ENCODE results near the gene TMEM243. TPM values are rescaled to one million over a fixed set of nuclear protein-coding genes. Genes with fewer than 3 reads are reported as not detected.
A peak's percentile ranks its signal among the peaks of the same experiment; 100 is the strongest.

The TMEM243 gene
- total and polyA plus RNA-seq, 3 donors from 2014 or later: 21.9 to 27.6 (median 26.3) TPM

DNA sequence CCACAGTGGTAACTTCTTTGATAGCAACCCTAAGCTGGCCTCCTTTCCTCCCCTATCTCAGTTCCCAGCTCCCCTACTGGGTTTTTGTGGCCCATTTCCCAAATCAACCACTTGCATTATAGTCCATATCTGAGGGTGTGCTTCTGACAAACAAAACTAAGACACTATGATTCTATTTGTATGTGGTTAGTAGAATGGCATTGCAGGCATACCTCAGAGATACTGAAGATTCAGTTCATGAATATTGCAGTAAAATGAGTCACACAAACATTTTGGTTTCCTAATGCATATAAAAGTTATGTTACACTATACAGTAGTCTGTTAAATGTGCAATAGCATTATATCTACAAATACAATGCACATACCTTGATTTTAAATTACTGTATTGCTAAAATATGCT lies 15.4 kb upstream of the TMEM243 start:
- no peaks in the 10 kb centered on the region for H3K36me3 ChIP-seq (ENCODE audit: low read depth, missing control alignments)
- H3K4me1 ChIP-seq: no peaks in the 10 kb centered on the region
- H3K9me3 ChIP-seq: no peaks in the 10 kb centered on the region
- no peak for TF ChIP-seq POLR2A (IDR thresholded peaks at IDR 0.05)
- TF ChIP-seq, protein P1, sequence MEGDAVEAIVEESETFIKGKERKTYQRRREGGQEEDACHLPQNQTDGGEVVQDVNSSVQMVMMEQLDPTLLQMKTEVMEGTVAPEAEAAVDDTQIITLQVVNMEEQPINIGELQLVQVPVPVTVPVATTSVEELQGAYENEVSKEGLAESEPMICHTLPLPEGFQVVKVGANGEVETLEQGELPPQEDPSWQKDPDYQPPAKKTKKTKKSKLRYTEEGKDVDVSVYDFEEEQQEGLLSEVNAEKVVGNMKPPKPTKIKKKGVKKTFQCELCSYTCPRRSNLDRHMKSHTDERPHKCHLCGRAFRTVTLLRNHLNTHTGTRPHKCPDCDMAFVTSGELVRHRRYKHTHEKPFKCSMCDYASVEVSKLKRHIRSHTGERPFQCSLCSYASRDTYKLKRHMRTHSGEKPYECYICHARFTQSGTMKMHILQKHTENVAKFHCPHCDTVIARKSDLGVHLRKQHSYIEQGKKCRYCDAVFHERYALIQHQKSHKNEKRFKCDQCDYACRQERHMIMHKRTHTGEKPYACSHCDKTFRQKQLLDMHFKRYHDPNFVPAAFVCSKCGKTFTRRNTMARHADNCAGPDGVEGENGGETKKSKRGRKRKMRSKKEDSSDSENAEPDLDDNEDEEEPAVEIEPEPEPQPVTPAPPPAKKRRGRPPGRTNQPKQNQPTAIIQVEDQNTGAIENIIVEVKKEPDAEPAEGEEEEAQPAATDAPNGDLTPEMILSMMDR (IDR thresholded peaks at IDR 0.05): no peak
- H3K27me3 ChIP-seq: no peaks in the 10 kb centered on the region
- no peak overlapping the region for H3K27ac ChIP-seq
- no peak overlapping the region for H3K4me3 ChIP-seq
- DNase-seq: no peak
- intact Hi-C loops (cut with DNase I; ENCODE audit: low total_unique reads): loop anchor here (10.0 kb wide), 1 partner anchor 300 kb away; no protein-coding TSS in a partner anchor

- Histone ChIP-seq H3K27me3 (no peaks in the 10 kb centered on the region), H3K4me1 (no peaks in the 10 kb centered on the region), H3K9me3 (no peaks in the 10 kb centered on the region), H3K36me3 (ENCODE audit: low read depth, missing control alignments) (no peaks in the 10 kb centered on the region), H3K27ac (no peak overlapping the region), H3K4me3 (no peak overlapping the region)
- intact Hi-C loops (cut with DNase I; ENCODE audit: low total_unique reads): loop anchor here (10.0 kb wide), 1 partner anchor 297 kb away; no protein-coding TSS in a partner anchor
- TF ChIP-seq, protein P1 (IDR thresholded peaks at IDR 0.05): no peak
- TF ChIP-seq POLR2A (IDR thresholded peaks at IDR 0.05): no peak
- DNase-seq: peak; percentile 25
These were observed 12.2 kb upstream of the TMEM243 start for GRCh38 chr7:87231711-87232110.

DNA sequence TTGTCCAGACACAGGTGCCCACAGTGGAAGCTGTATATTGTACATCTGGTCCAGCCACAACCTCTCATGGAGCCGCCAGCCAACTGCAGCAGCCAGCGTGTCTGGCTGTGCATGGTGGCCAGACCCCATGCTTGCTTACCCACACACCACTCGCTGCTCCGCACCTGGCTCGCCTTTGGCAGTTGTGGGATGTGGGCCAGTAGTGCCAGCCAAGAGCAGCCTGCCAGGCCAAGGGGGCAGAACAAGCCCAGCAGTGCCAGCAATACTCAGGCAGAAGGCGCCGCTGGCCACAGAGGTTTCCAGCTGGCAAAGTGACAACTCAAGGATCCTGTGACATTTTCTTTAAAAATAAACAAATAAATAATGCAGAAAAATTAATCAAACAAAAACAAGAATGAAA lies 11.7 kb upstream of the TMEM243 start:
- Histone ChIP-seq H3K36me3 (ENCODE audit: low read depth, missing control alignments) (no peaks in the 10 kb centered on the region), H3K9me3 (no peaks in the 10 kb centered on the region), H3K27ac (no peak overlapping the region), H3K4me1 (no peaks in the 10 kb centered on the region), H3K4me3 (no peak overlapping the region), H3K27me3 (no peaks in the 10 kb centered on the region)
- intact Hi-C loops (cut with DNase I; ENCODE audit: low total_unique reads): loop anchor here (10.0 kb wide), 1 partner anchor 296 kb away; no protein-coding TSS in a partner anchor
- no peak for DNase-seq
- 52 to 66% methylated on average over 3 to 7 of the region's 7 CpGs for WGBS, 2 donors
- TF ChIP-seq, protein P1 (IDR thresholded peaks at IDR 0.05): no peak
- no peak for TF ChIP-seq POLR2A (IDR thresholded peaks at IDR 0.05)

DNA sequence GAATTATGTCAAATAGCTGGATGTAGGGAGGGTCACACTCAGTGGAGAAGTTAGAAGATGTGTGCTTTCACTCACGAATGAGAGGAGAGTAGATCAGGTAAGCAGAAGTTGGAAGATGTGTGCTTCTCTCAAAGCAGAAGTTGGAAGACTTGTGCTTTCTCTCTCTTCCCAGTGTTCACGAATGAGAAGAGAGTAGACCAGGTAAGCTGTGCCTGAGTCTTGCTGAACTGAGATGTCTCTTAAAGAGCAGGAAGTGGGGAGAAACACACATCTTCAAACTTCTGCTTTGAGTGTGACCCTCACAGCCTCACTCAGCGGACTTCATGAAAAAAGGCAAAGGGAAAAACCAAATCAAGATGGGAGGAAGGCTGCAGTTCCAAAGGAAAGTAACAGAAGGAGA lies 7.0 kb upstream of the TMEM243 start:
- intact Hi-C loops (cut with DNase I; ENCODE audit: low total_unique reads): loop anchor here (10.0 kb wide), 1 partner anchor 82 kb away; no protein-coding TSS in a partner anchor
- TF ChIP-seq, protein P1 (IDR thresholded peaks at IDR 0.05): no peak
- TF ChIP-seq POLR2A (IDR thresholded peaks at IDR 0.05): no peak
- H3K27me3 ChIP-seq: no peaks in the 10 kb centered on the region
- no peak overlapping the region for H3K4me3 ChIP-seq
- DNase-seq: no peak
- 78 to 81% methylated on average over 3 of the region's 3 CpGs for WGBS, 2 donors
- no peaks in the 10 kb centered on the region for H3K4me1 ChIP-seq
- no peak overlapping the region for H3K27ac ChIP-seq
- no peaks in the 10 kb centered on the region for H3K9me3 ChIP-seq
- H3K36me3 ChIP-seq (ENCODE audit: low read depth, missing control alignments): no peaks in the 10 kb centered on the region

DNA sequence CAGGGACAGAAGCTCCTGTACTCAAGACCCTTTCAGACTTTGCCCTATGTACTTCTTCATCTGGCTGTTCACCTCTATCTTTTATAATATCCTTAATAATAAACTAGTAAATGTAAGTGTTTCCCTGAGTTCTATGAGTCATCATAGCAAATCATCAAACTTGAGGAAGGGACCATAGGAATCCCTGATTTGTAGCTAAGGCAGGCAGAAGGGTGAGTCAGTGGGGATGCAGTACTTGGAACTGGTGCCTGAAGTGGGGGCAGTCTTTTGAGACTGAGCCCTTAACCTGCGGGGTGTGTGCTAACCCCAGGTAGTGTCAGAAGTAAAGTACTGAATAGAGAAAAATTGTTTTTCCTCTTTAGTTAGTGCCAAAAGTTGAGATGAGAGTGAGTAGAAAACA lies 6.2 kb upstream of the TMEM243 start:
- no peak for DNase-seq
- TF ChIP-seq, protein P1 (IDR thresholded peaks at IDR 0.05): no peak
- TF ChIP-seq POLR2A (IDR thresholded peaks at IDR 0.05): no peak
- Histone ChIP-seq H3K27ac (no peak overlapping the region), H3K9me3 (no peaks in the 10 kb centered on the region), H3K4me3 (no peak overlapping the region), H3K4me1 (no peaks in the 10 kb centered on the region), H3K27me3 (no peaks in the 10 kb centered on the region), H3K36me3 (ENCODE audit: low read depth, missing control alignments) (no peaks in the 10 kb centered on the region)
- intact Hi-C loops (cut with DNase I; ENCODE audit: low total_unique reads): loop anchor here (10.0 kb wide), 1 partner anchor 81 kb away; no protein-coding TSS in a partner anchor
- WGBS, 2 donors: 76 to 83% methylated on average over 1 of the region's 1 CpG
